Measurements from ENCODE around the gene HOTAIR. TPM values are rescaled to one million over a fixed set of nuclear protein-coding genes. Genes with fewer than 3 reads are reported as not detected.

The HOTAIR gene
- total RNA-seq, 1 donor, result not detected

- DNase-seq (ENCODE audit: low read depth), result no peak
- no peak for TF ChIP-seq CTCF (IDR thresholded peaks at IDR 0.05; ENCODE audit: insufficient read depth, low read length)
- H3K4me3 ChIP-seq (ENCODE audit: low read depth, low read length), result no peak overlapping the region
These were observed 3.1 kb downstream of the HOTAIR start for GRCh38 chr12:53971686-53972085.

- TF ChIP-seq CTCF (IDR thresholded peaks at IDR 0.05; ENCODE audit: insufficient read depth, low read length), result no peak
- H3K4me3 ChIP-seq (ENCODE audit: low read depth, low read length), result no peak overlapping the region
- DNase-seq (ENCODE audit: low read depth), result no peak
These were observed 3.6 kb downstream of the HOTAIR start for GRCh38 chr12:53971129-53971528.

- no peak for TF ChIP-seq CTCF (IDR thresholded peaks at IDR 0.05; ENCODE audit: insufficient read depth, low read length)
- H3K4me3 ChIP-seq (ENCODE audit: low read depth, low read length), result no peak overlapping the region
- DNase-seq (ENCODE audit: low read depth), result no peak
These were observed 4.3 kb downstream of the HOTAIR start for GRCh38 chr12:53970451-53970850.

GRCh38 chr12:53969588-53970259 lies 5.0 kb downstream of the HOTAIR start:
- no peak for TF ChIP-seq CTCF (IDR thresholded peaks at IDR 0.05; ENCODE audit: insufficient read depth, low read length)
- no peak for DNase-seq (ENCODE audit: low read depth)
- no peak overlapping the region for H3K4me3 ChIP-seq (ENCODE audit: low read depth, low read length)

GRCh38 chr12:53968214-53969127 lies 6.3 kb downstream of the HOTAIR start:
- no peak overlapping the region for H3K4me3 ChIP-seq (ENCODE audit: low read depth, low read length)
- TF ChIP-seq CTCF (IDR thresholded peaks at IDR 0.05; ENCODE audit: insufficient read depth, low read length), result no peak
- DNase-seq (ENCODE audit: low read depth), result no peak

GRCh38 chr12:53967421-53967925 lies 7.3 kb downstream of the HOTAIR start:
- TF ChIP-seq CTCF (IDR thresholded peaks at IDR 0.05; ENCODE audit: insufficient read depth, low read length), result no peak
- no peak overlapping the region for H3K4me3 ChIP-seq (ENCODE audit: low read depth, low read length)
- DNase-seq (ENCODE audit: low read depth), result no peak
